HCT116 (cell line): ENCODE results near the gene SRSF7. TPM values are rescaled to one million over a fixed set of nuclear protein-coding genes. Genes with fewer than 3 reads are reported as not detected.

Experiments
- ATAC-seq: fragments of 200-7000 bp; cut with Tn5 transposase; 2 replicates; pipeline ENCODE4 v1.9.1; 2020; ENCODE audit warnings: mild to moderate bottlenecking, moderate library complexity
- BruUV-seq: library from RNA; stranded (reverse); fragments of 400-500 nt; replicated peaks from 2 replicates; lab custom pipeline; 2021; lab: Mats Ljungman, UMichigan
- CTCF ChIA-PET: fragments of 300-600 bp; sonication (Branson Sonifier 250); formaldehyde crosslinking; loops from one replicate; lab custom pipeline; 2021; ENCODE audit warnings: antibody characterized with exemption; lab: Charles Lee
- POLR2A ChIA-PET: fragments of 300-600, 350-600 bp; sonication (Branson Sonifier 250); formaldehyde crosslinking; loops from one replicate; lab custom pipeline; 2021; ENCODE audit warnings: antibody characterized with exemption; lab: Charles Lee
- RAD21 ChIA-PET, 2 experiments: fragments of 300-600 bp; sonication (Branson Sonifier 250); formaldehyde crosslinking; loops; one replicate each; lab custom pipeline; 2023; ENCODE audit warnings: low total read pairs in 2 of 2; ENCODE audit not compliant: uncharacterized antibody in 2 of 2, unreplicated experiment in 2 of 2, low non-redundant PET in 1 of 2; lab: Charles Lee
- DNase-seq: peaks from one replicate; pipeline ENCODE4 v3.0.0-alpha.2; 2010; ENCODE audit warnings: low read depth, low spot score
- H2AFZ ChIP-seq: fragments of 200-600 bp; shearing (Covaris generic), sonication (generic); 2 replicates; pipeline ENCODE4 v1.6.1; 2017; ENCODE audit warnings: low read depth, mixed run types, mixed read lengths, antibody characterized with exemption, low read length; ENCODE audit not compliant: poor library complexity, severe bottlenecking
- H3K27ac ChIP-seq: 2 replicates; pipeline ENCODE4 v1.5.1; 2012; ENCODE audit warnings: low read depth, low read length
- H3K27me3 ChIP-seq: fragments of 200-600 bp; sonication (generic); 2 replicates; pipeline ENCODE4 v1.6.1; 2016; ENCODE audit warnings: mixed run types, low read length, mixed read lengths; ENCODE audit not compliant: insufficient read depth
- H3K36me3 ChIP-seq, 2 experiments: fragments of 200-500 bp in 1 of 2; fragments of 200-600 bp in 1 of 2; sonication (Bioruptor generic) in 1 of 2; sonication (generic) in 1 of 2; 2 replicates each; pipeline versions ENCODE4 v1.5.1 to v1.6.1; 2014 to 2016; ENCODE audit warnings: low read length in 2 of 2, inconsistent platforms in 1 of 2, mixed read lengths in 1 of 2, mixed run types in 1 of 2; ENCODE audit not compliant: insufficient read depth in 2 of 2, control insufficient read depth in 1 of 2
- H3K4me1 ChIP-seq, 2 experiments: fragments of 200-600 bp in 1 of 2; sonication (generic) in 1 of 2; 2 replicates each; pipeline versions ENCODE4 v1.5.1 to v1.6.1; 2012 to 2017; ENCODE audit warnings: low read length in 2 of 2, inconsistent platforms in 1 of 2, mild to moderate bottlenecking in 1 of 2, mixed read lengths in 1 of 2, mixed run types in 1 of 2, moderate library complexity in 1 of 2; ENCODE audit not compliant: insufficient read depth in 2 of 2, control insufficient read depth in 1 of 2
- H3K4me2 ChIP-seq: fragments of 200-600 bp; sonication (generic); 2 replicates; pipeline ENCODE4 v1.6.1; 2017; ENCODE audit warnings: mixed run types, low read length, mixed read lengths
- H3K4me3 ChIP-seq, 2 experiments: fragments of 200-600 bp in 1 of 2; sonication (generic) in 1 of 2; replicated peaks in 1 of 2; 2 replicates each; pipeline ENCODE4 v1.5.1; 2011 to 2016; ENCODE audit warnings: low read length in 2 of 2, control low read depth in 1 of 2, low read depth in 1 of 2, mild to moderate bottlenecking in 1 of 2, mixed read lengths in 1 of 2, mixed run types in 1 of 2
- H3K79me2 ChIP-seq: fragments of 200-600 bp; sonication (generic); 2 replicates; pipeline ENCODE4 v1.6.1; 2017; ENCODE audit warnings: mild to moderate bottlenecking, mixed run types, low read length, moderate library complexity, mixed read lengths; ENCODE audit not compliant: insufficient read depth
- H3K9ac ChIP-seq: fragments of 200-600 bp; sonication (generic); 2 replicates; pipeline ENCODE4 v1.6.1; 2016; ENCODE audit warnings: low read length, mixed read lengths
- H3K9me2 ChIP-seq: fragments of 200-600 bp; sonication (generic), shearing (Covaris generic); 2 replicates; pipeline ENCODE4 v1.6.1; 2017; ENCODE audit warnings: mixed run types, mild to moderate bottlenecking, moderate library complexity; ENCODE audit not compliant: insufficient read depth
- H3K9me3 ChIP-seq, 2 experiments: fragments of 200-500 bp in 1 of 2; fragments of 200-600 bp in 1 of 2; sonication (Bioruptor generic) in 1 of 2; sonication (generic) in 1 of 2; 2 replicates each; pipeline ENCODE4 v1.6.1; 2014 to 2017; ENCODE audit warnings: low read length in 2 of 2, mixed read lengths in 2 of 2, inconsistent platforms in 1 of 2, low read depth in 1 of 2, mild to moderate bottlenecking in 1 of 2, mixed run types in 1 of 2, moderate library complexity in 1 of 2; ENCODE audit not compliant: control insufficient read depth in 1 of 2, insufficient read depth in 1 of 2
- H4K20me1 ChIP-seq: fragments of 200-600 bp; sonication (generic), shearing (Covaris generic); 2 replicates; pipeline ENCODE4 v1.6.1; 2017; ENCODE audit warnings: mixed run types, mild to moderate bottlenecking, moderate library complexity; ENCODE audit not compliant: insufficient read depth
- ATF3 ChIP-seq: IDR thresholded peaks from 2 replicates; pipeline ENCODE4 v1.6.1; 2012
- CBX3 ChIP-seq: IDR thresholded peaks from 2 replicates; pipeline ENCODE4 v1.6.1; 2012; ENCODE audit warnings: low read depth
- CEBPB ChIP-seq: IDR thresholded peaks from 2 replicates; pipeline ENCODE4 v1.6.1; 2012; ENCODE audit warnings: low read depth
- EZH2phosphoT487 ChIP-seq: fragments of 200-600 bp; IDR thresholded peaks from 2 replicates; pipeline ENCODE4 v1.6.1; 2018; ENCODE audit warnings: antibody characterized with exemption, borderline replicate concordance
- FOSL1 ChIP-seq: IDR thresholded peaks from 2 replicates; pipeline ENCODE4 v1.6.1; 2012; ENCODE audit warnings: low read depth
- POLR2A ChIP-seq: IDR thresholded peaks from 2 replicates; pipeline ENCODE4 v1.7.0; 2011; ENCODE audit warnings: borderline replicate concordance; ENCODE audit not compliant: insufficient read depth, insufficient read length; ENCODE audit errors: extremely low read depth
- RAD21 ChIP-seq: IDR thresholded peaks from 2 replicates; pipeline ENCODE4 v1.6.1; 2012; ENCODE audit warnings: low read depth, mild to moderate bottlenecking
- SIN3A ChIP-seq: IDR thresholded peaks from 2 replicates; pipeline ENCODE4 v1.6.1; 2012; ENCODE audit warnings: low read depth
- SRF ChIP-seq: IDR thresholded peaks from 2 replicates; pipeline ENCODE4 v1.6.1; 2012; ENCODE audit warnings: low read depth
- TCF7L2 ChIP-seq: IDR thresholded peaks from 2 replicates; pipeline ENCODE4 v1.7.0; 2011; ENCODE audit warnings: borderline replicate concordance, inconsistent platforms; ENCODE audit not compliant: insufficient read depth, insufficient read length; ENCODE audit errors: extremely low read depth
- ZBTB33 ChIP-seq: IDR thresholded peaks from 2 replicates; pipeline ENCODE4 v1.6.1; 2011; ENCODE audit warnings: mild to moderate bottlenecking, low read length, moderate library complexity; ENCODE audit not compliant: insufficient replicate concordance; ENCODE audit errors: extremely low read depth
- intact Hi-C: fragments of 100-400 bp; cut with micrococcal nuclease; formaldehyde crosslinking; loops from 2 replicates; pipeline ENCODE4 v1.10.0; 2022
- total RNA-seq: library from RNA; stranded (reverse); gene quantifications from one replicate; pipeline ENCODE4 v1.2.1, GENCODE V29; 2021; ENCODE audit not compliant: unreplicated experiment

The SRSF7 gene
- total RNA-seq, 1 experiment from 2014 or later: 215 TPM

GRCh38 chr2:38765149-38765548, 14.0 kb upstream of the SRSF7 start:
- intact Hi-C loops: no loop called here
- no peak overlapping the region for H3K9ac ChIP-seq
- H3K9me3 ChIP-seq: no peaks in the 10 kb centered on the region
- POLR2A ChIA-PET: interaction anchor here (1.2 kb wide), 1 partner anchor 14 kb away, joined by 4 read pairs; the partner anchor contains the start of gene SRSF7
- no peaks in the 10 kb centered on the region for H3K36me3 ChIP-seq
- H4K20me1 ChIP-seq: no peaks in the 10 kb centered on the region
- H3K27me3 ChIP-seq: no peaks in the 10 kb centered on the region
- no peak for ATAC-seq
- TF ChIP-seq RAD21 (no peak), CEBPB (no peak), POLR2A (no peak), ZBTB33 (no peak), FOSL1 (no peak), EZH2phosphoT487 (no peak), ATF3 (no peak)
- TF ChIP-seq, all 23 proteins: peak for 0
- ChIA-PET RAD21 (no interaction called here), CTCF (interaction anchor here (1.6 kb wide), 1 partner anchor 184 kb away, joined by 3 read pairs; no protein-coding TSS in a partner anchor)
- Histone ChIP-seq H3K4me2 (no peak overlapping the region), H3K9me2 (no peaks in the 10 kb centered on the region), H3K4me1 (no peaks in the 10 kb centered on the region), H3K79me2 (no peaks in the 10 kb centered on the region), H3K27ac (no peak overlapping the region), H2AFZ (no peak overlapping the region), H3K4me3 (no peak overlapping the region)
- no peak for DNase-seq
- BruUV-seq: no TSS peak

- Histone ChIP-seq H3K4me3 (no peak overlapping the region), H3K9ac (no peak overlapping the region), H3K27me3 (no peaks in the 10 kb centered on the region), H3K9me3 (no peaks in the 10 kb centered on the region), H3K36me3 (no peaks in the 10 kb centered on the region), H3K79me2 (no peaks in the 10 kb centered on the region), H3K4me2 (no peak overlapping the region), H3K27ac (no peak overlapping the region), H3K9me2 (no peaks in the 10 kb centered on the region), H4K20me1 (no peaks in the 10 kb centered on the region), H2AFZ (no peak overlapping the region), H3K4me1 (no peaks in the 10 kb centered on the region)
- ATAC-seq: no peak
- ChIA-PET CTCF (interaction anchor here (1.6 kb wide), 1 partner anchor 182 kb away, joined by 3 read pairs; no protein-coding TSS in a partner anchor), POLR2A (interaction anchor here (1.6 kb wide), 1 partner anchor 12 kb away, joined by 8 read pairs; the partner anchor contains the start of gene SRSF7), RAD21 (no interaction called here)
- intact Hi-C loops: no loop called here
- no TSS peak for BruUV-seq
- no peak for DNase-seq
- TF ChIP-seq CBX3: no peak
- TF ChIP-seq TCF7L2: no peak
- no peak for TF ChIP-seq POLR2A
- no peak for TF ChIP-seq ZBTB33
- TF ChIP-seq CEBPB: no peak
- no peak for TF ChIP-seq SIN3A
- TF ChIP-seq SRF: no peak
Measured at GRCh38 chr2:38763728-38764127, 12.6 kb upstream of the SRSF7 start.
